ENCODE results near the gene ICE1.

Gene ICE1

GRCh38 chr5:5539590-5539989 lies 117.1 kb downstream of the ICE1 start:
- DNase-seq (ENCODE audit: low spot score), result no peak

All from AG08395 (cell line).